NCI-H1105 (cell line): Measurements from ENCODE around the gene ASGR2.

ENCODE experiments used
- DNase-seq: peaks from one replicate; lab custom pipeline; 2025; lab: John Stamatoyannopoulos, UW

ASGR2 gene

GRCh38 chr17:7060165-7060891 lies 54.3 kb downstream of the ASGR2 start:
- DNase-seq: no peak

- DNase-seq: no peak
These were observed 55.7 kb downstream of the ASGR2 start for GRCh38 chr17:7058831-7059447.

DNA sequence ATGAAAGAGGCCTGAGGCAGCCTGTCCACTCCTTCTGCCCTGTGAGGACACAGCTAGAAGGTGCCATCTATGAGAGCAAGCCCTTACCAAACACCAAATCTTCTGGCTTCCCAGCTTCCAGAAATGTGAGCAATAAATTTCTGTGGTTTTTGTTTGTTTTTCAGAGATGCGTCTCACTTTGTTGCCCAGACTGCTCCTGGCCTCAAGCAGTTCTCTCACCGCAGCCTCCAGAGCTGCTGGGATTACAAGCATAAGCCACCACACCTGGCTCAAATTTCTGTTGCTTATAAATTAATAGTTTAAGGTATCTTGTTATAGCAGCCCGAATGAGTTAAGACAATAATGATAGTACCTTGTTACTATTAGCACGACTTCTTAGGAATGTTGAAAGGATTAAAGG lies 58.2 kb downstream of the ASGR2 start:
- no peak for DNase-seq
